AG09309 (cell line): ENCODE results near the gene FERD3L.
A peak's percentile ranks its signal among the peaks of the same experiment; 100 is the strongest.

Experiments
- DNase-seq: peaks from one replicate; pipeline ENCODE4 v3.0.0-alpha.2; 2010; ENCODE audit warnings: low read depth
- H3K4me3 ChIP-seq: 2 replicates; pipeline ENCODE4 v1.5.1; 2011; ENCODE audit warnings: mild to moderate bottlenecking, low read depth, low read length, moderate library complexity; ENCODE audit not compliant: control insufficient read depth
- TF ChIP-seq, protein P1 (sequence below): IDR thresholded peaks from 2 replicates; pipeline ENCODE4 v1.5.1; 2011; ENCODE audit warnings: mild to moderate bottlenecking, low read depth, low read length, inconsistent platforms; ENCODE audit not compliant: insufficient read depth, control insufficient read depth; ENCODE audit errors: missing control alignments

FERD3L gene

DNA sequence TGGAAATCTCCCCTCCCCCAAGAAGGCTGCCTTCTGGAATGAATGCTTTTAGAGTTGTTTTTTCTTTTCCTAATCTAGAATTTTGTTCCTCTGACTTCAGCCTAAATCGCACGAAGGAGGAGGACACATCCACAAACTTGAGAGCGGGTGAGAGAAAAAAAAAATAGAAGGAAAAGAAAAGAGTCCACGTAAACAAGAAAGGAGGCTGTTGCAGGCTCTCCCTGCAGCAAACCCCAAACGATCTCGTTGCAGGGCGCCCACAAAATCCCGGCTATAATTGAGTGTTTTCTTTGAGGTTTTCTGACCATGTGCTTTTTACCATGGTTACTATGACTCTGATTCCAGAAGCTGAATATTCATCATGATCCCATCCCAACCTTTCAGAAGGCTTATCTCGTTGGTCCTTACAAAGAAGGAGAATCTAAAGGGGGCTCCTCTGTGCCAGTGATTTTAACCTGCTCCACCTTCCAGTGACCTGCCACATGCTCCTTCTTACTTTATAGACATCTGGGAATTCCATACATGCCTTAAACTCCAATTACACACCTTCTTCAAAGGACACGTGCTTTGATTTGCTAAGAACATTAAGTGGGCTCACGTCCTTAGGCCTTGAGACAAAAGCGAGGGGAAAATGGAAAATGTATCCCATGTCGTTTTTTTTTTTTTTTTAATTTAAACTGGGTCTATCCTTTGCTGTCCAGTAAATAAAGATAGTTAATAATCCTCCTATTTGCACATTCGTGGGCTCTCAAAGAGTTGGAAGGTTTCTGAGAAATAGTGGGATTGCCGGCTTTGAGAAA, 33.5 kb downstream of the FERD3L start:
- TF ChIP-seq, protein P1, sequence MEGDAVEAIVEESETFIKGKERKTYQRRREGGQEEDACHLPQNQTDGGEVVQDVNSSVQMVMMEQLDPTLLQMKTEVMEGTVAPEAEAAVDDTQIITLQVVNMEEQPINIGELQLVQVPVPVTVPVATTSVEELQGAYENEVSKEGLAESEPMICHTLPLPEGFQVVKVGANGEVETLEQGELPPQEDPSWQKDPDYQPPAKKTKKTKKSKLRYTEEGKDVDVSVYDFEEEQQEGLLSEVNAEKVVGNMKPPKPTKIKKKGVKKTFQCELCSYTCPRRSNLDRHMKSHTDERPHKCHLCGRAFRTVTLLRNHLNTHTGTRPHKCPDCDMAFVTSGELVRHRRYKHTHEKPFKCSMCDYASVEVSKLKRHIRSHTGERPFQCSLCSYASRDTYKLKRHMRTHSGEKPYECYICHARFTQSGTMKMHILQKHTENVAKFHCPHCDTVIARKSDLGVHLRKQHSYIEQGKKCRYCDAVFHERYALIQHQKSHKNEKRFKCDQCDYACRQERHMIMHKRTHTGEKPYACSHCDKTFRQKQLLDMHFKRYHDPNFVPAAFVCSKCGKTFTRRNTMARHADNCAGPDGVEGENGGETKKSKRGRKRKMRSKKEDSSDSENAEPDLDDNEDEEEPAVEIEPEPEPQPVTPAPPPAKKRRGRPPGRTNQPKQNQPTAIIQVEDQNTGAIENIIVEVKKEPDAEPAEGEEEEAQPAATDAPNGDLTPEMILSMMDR, result no peak
- no peak for DNase-seq
- peak overlapping the region; percentile 34 for H3K4me3 ChIP-seq

DNA sequence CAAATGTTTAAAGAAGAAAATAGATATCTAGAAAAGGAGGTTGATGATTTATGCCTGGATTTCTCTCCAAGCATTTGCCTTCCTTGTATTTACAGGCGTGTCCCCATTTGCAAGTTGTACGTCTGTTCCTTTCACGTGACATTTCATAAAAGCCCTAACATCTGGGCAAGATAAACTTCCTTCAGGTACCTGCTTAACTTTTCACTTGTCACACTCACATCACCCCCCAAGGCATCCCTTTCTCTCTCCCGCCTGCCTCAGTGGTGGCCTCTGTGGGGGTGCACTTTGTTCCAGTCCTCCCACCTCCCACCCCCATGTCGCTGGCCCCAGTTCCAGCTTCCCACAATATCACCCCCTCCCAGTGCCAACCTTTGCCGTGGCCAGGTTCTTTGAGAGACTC, 34.4 kb downstream of the FERD3L start:
- peak overlapping the region; percentile 6; the same call in 1 of the 2 replicates for H3K4me3 ChIP-seq
- TF ChIP-seq, protein P1, result no peak
- DNase-seq, result no peak

DNA sequence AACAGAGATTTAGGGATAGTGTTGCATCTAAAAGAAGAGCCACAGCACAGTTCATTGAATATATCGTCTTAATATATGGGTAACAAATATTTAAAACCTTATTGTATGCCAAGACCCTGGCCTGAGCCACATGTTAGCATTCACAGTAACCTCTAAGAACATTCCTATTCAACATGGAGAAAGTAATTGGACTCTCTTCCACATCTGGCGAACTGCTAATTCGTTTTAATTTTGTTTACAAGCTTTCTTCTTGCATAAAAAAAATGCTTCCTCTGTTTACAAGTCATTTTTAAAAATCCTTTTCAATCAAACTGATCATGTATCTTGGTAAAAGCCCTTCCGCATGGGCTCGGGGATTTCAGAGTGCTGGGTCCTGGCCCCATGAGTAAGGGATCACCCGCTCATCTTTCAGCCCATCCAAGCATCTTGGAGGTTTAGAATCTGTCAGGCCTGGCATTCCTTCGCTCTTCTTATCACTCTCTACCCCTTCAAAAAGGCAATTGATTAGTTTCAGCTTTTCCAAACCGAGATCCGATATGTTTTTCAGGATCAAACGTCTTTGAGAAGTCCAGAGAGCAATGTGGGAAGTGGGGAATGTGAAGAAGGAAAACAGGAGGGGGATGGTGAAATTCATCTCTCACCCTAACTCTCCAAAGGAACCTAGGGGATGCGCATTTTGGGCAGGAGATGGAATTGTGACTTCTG, 35.0 kb downstream of the FERD3L start:
- no peak for DNase-seq
- TF ChIP-seq, protein P1, result no peak
- H3K4me3 ChIP-seq, result no peak overlapping the region

DNA sequence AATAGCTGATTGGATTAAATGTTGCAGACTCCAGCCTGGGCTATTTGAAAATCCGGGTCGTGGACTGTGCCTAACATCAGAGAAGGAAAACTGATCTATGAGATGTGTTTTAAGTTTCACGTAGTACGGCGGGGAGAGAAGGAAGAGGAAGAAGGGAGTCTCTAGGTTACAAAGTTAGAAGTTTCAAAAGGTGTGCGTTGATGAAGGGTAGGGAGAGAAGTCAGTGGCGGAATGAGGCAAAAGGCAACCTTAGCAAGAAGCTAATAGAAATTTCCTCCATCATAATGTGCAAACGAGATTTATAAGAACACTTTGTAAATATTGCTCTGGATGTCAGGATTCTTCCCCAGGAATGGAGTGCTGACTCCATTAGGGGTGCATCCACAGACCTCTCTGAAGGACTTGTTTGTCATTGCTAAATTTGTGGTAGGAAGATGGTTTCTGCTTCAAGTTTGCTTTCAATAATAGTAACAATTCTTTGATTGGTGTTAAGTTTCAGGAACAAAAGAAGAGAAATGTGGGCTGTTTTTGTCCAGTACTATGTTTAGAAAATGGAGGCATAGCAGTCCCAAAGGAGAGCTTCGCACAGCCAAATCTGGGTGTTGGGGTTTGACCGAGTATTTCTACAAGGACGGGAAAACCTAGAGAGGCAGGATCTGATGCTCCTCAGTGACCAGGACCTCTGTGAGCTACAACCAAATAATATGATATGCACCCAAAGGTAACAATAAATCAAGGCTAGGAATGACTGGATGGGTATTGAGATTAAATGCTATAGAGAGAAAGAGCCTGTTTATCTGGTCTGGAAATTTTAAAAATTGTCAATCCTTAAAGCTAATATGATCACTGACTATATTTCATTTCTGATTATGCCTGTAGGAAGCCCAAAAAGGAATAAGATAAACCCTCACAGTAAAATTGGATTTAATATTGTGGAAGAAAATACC, 35.9 kb downstream of the FERD3L start:
- DNase-seq, result no peak
- TF ChIP-seq, protein P1, result no peak
- no peak overlapping the region for H3K4me3 ChIP-seq

DNA sequence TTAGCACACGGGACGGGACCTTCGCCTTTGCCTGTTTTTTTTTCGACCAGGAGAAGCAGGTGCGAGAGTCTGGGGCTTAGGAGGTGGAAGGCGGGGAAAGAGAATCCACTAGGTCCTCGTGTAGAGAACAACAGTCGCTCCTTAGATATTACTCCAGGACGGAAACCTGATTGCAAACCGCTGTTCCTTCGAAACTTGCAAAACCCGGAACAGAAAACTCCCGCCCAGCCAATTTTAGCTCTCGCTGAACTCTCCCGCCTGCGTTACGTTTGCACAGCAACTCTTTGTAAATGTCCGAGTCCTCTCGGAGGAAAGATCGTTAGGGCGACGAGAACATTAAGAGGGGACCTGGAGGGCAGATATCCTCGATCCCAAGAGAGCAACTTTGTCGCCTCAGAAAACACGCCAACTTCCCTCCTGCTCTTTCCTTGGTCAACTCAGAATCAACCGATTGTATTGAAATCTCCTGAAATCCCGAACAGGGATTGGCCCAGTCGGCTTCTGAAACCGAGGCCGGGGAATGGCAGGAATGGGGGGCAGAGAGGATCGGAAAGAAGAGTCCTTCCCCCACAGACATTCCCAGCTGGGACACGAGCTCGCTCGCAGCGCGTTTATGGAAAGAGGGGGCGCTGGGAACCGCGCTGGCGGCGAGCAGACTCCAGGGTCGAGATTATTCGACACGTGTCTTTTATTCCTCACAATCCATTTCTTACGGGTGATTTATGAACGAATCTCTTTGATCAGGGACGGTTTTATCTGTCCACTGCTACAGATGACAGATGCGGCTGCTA, 37.7 kb downstream of the FERD3L start:
- DNase-seq, result no peak
- peak overlapping the region; percentile 50 for H3K4me3 ChIP-seq
- TF ChIP-seq, protein P1, result no peak

DNA sequence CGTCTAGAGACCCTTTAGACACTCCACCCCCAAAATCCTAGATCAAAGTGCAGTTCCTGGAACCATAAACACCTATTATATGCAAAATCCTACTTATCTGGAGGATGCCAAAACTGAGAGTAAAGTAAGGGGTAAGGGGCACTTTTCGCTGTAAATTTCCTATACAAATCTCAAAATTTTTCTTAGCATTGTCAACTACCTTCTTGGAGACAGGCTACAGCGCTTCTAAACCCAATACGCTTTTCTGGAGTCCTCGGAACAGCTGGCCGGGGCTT, 38.2 kb downstream of the FERD3L start:
- no peak for DNase-seq
- TF ChIP-seq, protein P1, result no peak
- H3K4me3 ChIP-seq, result peak overlapping the region; percentile 50
